G401.6 (cell line): Measurements from ENCODE around the gene SPOCK1.
"Not testable (repeated sequence)": the region's sequence is repeated elsewhere in the genome, so short reads cannot be mapped to it uniquely, and the experiment has no call there.

Experiments used
- FAIRE-seq: peaks from 2 replicates; lab custom pipeline; 2012; peaks lifted over from hg19 to GRCh38; lab: Jason Lieb, UNC

The SPOCK1 gene

DNA sequence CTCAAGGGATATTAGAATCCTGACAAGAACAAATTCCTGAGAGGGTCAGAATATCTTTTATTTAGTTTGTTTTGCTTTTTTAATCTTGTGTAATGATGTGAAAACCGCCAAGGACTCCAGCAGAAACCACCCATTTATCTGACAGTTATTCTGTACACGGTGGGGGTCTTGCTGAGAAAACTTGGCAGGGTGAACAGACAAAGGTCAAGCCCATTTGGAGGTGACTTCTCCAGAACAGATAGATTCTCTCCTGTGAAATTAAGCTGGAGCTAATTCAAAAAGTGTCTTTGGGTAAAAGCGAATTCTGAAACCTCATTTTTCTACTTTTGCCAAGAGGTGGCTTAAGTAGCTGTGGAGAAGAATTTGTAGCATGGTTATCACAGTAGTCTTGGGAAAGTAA lies 484.4 kb downstream of the SPOCK1 start:
- no peak for FAIRE-seq

DNA sequence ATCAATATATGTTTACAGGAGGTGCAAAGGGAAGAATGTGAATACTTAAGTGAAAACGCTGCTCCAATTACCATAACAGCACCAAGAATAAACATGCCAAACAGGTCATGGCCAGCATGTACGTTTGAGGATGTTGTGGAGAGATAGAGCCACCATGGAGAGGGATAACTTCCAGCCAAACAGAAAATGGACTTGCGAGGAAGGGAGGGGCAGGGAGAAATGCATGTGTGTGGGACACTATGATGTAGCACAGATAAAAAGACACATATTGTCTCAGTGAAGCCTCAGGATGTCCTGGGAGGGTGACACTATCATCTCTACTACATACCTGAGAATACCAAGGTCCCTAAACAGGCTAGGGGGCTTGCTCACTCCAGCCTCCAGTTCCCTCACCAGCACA lies 488.9 kb downstream of the SPOCK1 start:
- no peak for FAIRE-seq

DNA sequence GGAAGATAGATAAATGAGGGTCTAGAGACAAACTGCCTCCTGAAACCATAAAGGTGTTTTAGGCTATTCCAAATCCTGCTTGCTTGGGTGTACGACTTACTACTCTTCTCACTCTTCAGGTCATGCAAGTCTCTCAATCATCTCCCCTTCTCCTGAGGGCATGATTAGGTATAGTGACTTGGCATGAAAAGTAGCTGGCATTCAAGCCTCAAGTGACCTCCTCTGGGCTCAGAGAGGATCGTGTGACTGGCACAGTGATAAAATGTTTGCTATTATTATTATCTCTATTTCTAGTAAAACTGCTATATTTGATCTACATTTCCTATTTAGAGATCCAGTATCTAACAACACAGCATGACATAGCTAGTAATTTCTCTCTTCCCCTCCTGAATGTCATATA lies 494.8 kb downstream of the SPOCK1 start:
- FAIRE-seq, result no peak

DNA sequence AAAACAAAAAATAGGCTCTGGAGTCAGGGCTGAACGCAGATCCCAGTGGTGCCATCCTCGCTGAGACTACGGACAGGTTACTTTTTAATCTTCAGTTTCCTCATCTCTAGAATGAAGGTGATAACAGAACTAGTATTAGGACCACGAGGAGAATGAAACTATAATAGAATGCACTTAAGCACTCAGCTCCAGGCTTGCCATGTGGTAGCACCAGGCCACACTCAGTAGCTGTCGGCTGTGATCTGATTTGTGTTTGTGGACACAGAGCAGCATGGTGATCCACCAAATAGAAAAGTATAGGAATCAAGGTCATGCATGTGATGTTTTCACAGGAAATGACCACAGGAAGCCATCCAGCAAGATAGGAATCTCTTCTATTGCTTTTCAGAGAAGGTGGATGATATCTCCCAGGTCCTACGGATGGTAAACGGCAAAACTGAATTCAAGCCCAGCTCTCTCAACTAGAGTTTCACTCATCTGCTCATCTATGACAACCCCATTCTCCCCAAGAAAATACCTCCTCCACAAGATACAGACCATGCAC lies 498.0 kb downstream of the SPOCK1 start:
- no peak for FAIRE-seq

DNA sequence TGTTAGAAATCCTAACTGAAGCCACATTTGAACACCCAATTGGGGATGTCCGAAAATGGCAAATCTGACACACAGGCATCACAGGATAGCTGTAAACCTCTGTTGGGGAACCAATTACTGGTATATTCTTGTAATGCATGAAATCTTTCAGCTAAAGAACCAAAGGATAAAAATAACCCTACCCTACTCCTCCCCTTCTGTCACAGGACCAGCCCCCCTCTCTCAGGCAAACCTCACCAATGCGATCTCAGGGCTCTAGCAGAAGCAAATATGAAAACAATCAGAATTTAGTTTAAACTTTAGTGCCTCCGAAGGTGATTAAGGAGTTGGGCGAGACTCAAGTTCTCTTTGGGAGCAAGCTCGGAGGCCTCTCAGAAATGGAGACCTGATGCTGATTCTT lies 499.3 kb downstream of the SPOCK1 start:
- FAIRE-seq, result no peak

DNA sequence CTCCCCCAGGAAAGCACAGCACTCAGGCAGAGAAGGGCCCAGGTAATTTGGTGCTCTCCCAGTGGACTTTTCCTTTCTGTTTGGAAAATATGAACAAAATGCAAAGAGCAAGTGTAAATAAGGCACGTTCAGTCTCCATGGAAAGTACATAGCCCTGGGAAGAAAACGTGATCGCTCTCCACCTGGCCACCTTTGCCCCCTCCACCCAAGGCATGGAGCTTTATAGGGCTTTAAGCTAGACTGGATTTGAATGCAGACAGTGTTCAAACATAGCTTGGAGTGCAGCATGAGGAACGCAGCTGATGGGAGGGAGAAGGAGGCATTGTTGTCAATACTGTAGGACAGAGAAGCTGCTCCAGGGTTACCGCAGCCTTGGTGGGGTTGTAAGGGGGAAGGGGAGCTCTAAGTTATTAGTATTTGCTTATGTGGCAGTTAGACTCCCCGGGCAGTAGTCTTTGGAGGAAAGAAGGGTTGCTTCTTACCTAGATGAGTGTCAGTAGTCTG lies 500.2 kb downstream of the SPOCK1 start:
- no peak for FAIRE-seq

DNA sequence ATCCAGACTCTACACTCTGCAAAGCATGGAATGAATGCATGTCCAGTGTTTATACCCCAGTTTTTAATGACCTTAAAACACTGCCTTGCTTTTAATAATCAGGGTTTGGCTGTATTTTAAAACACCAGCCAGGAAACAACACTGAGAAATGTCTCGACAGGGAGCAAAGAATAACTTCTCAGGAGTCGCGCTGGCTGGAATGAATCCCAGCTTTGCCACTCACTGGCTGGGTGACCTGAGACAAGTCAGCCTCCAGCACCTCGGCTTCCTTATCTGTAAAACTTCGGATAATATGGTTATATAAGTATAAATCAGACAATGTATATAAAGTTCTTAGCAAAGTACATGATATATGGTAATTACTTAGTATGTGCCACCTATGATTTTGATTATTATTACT lies 505.0 kb downstream of the SPOCK1 start:
- FAIRE-seq, result no peak

DNA sequence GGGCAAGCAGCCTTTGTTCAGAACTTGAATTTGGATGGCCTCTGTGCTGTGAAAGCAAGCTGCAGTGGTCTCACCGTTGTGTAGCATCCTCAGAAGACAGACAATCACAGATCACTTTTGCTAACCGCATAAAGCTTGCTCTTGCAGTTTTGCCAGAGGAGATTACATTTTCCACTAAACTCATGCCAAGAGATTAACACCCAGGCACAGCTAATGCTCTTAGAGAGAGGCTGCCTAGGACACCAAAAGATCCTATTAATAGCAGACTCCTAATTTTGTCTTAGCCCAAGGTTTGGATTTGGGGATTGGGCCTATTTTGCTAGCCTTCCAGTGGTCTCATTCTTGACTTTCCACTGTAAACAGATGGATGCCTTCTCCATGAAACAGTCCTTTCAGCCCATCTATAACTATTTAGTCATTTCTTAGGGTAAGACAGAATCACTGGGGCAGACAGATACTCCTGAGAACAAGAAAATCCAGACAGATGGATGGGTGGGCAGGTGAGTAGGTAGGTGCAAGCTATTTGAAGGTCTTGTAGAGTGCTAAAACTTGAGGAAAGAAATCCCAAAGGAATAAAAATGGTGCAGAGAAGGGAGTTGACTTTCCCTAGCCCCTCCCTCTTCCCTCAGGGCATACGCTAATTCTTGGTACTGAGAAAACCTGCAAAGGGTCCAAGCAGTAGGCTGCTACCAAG lies 506.2 kb downstream of the SPOCK1 start:
- no peak for FAIRE-seq

DNA sequence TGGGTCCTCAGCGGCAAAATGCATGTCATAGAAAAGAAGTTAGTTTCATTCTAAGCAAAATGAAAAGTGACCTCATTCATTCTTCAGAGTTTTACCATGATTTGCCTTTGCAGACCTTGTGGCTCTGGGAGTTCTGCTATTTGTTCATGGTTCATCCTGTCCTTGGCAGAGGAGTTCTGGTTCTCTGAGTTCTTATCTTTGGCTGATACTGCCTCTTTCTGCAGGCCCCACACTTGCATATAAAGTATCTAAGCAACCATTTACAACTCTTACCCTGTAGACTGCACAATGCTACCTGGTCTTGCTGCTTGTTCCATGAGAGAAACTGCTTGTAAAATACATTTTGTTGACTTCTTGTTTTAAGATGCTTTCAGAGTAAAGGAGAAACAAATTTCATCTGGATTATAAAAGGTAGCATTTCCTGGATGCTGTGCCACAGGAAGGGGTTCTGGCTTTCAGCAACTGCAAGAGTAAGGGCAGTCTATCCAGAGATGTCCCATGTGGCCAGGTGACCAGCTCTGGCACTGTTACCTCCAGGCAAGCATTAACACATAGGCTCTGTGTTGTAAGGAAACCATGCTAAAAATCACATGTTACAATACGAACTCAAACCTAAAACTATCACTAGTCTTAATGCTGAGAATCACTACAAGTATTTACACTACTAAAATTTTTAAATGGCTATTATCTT lies 513.2 kb downstream of the SPOCK1 start:
- FAIRE-seq, result no peak

DNA sequence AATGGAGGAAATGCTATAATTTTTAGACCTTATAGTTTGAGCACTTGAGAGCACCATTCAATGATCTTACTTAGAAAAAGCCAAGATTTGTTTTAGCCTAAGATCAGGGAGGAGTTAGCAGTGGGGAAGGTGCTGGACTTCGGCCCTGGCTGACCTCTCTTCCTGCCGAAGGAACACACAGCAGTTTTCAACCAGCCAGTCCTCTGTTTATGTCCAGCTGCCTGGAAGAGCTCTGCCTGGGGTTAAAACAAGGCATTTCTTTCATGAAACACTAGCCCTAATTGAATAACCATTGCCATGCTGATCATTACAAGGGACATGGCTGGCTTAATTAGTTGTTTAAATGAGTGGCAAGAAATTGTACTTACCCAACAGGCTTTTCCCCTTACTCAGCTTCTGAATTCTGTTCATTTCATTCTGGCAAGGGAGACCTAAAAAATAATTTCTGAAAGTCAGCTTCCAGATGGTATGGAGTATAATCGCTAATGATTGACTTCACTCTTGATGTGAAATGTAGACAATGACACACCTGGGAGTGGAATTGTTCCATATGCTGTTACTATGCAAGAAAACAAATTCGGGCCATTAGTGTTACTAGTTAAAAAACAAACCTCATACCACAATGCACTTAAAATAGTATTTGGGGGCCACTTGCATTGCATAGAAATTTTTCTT lies 514.2 kb downstream of the SPOCK1 start:
- FAIRE-seq, result no peak

DNA sequence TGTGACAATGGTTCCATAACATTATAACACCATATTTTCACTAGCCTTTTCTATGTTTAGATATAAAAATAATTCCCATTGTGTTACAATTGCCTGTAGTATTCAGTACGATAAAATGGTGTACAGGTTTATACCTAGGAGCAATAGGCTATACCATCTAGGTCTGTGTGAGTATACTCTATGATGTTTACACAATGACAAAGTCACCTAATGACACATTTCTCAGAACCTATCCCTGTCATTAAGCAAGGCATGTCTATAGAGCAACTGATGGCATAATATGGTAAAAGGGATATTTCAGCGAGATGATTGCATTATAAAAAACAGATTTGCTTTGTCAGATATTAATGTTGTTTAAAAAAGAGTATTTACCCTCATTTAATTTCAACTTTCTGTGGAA lies 517.2 kb downstream of the SPOCK1 start:
- no peak for FAIRE-seq

DNA sequence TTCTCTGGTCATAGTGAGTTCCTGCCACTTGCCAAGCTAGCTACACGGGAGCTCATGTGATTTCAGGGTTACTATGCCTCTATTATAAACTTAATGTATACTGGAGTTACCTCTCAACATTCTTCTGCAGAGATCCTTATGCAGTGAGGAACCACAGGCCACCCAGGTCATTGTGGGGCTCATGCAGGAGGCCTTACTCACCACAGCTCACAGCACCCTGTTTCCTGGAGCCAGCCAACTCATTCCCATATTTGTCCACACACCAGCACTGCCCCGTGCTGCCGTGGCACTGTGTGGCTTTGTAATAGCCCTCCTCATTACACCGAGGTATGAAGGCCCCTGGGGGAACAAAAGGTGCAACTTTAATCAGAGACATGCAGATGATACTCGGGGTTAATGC lies 520.0 kb downstream of the SPOCK1 start:
- FAIRE-seq, result no peak

DNA sequence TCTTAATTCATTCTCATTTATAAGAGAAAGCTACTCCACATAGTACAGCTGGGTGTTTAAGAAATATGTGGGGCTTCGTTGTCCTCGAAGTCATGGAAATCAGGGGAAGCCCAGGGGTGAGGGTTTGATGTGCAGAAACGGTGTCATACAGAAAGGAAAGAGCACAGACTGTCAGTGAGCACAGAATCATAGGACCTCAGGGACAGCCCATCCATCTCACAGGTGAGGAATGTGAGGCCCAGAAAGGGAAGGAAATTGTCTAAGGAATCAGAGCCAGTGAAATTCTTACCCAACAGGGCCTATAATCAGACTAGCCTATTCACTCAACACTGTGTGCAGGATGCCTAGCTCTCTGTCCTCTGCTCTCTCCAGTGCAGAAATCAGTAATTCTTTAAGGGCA lies 535.6 kb downstream of the SPOCK1 start:
- no peak for FAIRE-seq

DNA sequence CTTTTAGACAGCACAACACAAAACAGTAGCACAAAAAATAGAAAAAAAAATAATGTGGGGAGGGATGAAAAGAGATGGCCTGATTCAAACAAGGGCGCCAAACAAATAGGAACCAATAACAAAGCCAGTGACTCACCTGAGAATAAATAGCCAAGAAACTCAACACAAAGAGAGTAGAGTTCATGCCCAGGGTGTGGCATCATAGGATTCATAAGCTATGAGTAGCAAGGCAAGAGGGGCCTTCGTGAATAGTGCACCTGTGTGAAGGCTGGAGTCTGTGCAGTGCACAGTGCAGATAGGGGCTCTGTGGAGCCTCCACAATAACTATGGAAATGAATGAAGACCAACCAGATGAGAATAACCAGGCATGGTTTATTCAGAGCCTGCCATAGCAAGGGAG lies 541.7 kb downstream of the SPOCK1 start:
- no peak for FAIRE-seq

DNA sequence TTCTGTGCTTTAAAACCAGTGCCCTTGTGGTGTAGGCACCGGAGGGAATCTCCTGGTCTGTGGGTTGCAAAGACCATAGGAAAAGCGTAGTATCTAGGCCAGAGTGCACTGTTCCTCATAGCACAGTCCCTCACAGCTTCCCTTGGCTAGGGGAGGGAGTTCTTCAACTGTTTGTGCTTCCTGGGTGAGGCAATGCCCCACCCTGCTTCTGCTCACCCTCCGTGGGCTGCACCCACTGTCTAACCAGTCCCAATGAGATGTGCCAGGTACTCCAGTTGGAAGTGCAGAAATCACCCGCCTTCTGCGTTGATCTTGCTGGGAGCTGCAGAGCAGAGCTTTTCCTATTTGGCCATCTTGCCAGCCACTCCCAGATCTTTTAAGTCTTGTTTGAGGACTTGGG lies 545.0 kb downstream of the SPOCK1 start:
- not testable (repeated sequence) for FAIRE-seq

DNA sequence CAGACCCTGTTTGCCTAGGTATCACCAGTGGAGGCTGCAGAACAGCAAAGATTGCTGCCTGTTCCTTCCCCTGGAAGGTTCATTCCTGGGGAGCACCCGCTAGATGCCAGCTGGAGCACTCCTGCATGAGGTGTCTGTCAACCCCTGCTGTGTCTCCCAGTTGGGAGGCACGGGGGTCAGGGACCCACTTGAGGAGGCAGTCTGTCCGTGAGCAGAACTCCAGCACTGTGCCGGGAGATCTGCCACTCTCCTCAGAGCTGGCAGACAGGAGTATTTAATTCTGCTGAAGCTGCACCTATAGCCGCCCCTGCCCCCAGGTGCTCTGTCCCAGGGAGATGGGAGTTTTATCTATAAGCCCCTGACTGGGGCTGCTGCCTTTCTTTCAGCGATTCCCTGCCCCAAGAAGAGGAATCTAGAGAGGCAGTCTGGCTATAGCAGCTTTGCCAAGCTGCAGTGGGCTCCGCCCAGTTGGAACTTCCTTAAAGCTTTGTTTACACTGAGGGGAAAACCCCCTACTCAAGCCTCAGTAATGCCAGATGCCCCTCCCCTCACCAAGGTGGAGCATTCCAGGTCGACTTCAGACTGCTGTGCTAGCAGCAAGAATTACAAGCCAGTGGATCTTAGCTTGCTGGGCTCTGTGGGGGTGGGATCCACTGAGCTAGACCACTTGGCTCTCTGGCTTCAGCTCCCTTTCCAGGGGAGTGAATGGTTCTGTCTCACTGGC lies 545.6 kb downstream of the SPOCK1 start:
- FAIRE-seq, result not testable (repeated sequence)

DNA sequence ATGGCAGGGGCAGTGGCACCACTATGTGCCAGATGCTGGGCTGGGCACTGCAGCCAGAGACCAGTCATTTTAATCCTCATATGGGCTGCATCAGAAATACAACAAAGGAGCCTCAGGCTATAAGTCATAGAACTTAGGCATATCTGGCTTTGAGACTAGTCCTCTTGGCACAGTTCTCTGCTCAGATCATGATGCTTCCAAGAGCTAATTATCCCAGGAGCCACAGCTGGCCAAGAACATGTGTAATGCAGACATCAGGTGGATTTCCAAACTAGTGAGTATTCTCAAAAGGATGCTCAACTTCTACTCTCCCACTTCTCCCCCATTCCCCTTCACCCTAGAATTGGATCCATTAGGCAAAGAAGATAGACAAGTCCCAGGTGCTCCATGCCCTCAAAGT lies 571.6 kb downstream of the SPOCK1 start:
- no peak for FAIRE-seq

DNA sequence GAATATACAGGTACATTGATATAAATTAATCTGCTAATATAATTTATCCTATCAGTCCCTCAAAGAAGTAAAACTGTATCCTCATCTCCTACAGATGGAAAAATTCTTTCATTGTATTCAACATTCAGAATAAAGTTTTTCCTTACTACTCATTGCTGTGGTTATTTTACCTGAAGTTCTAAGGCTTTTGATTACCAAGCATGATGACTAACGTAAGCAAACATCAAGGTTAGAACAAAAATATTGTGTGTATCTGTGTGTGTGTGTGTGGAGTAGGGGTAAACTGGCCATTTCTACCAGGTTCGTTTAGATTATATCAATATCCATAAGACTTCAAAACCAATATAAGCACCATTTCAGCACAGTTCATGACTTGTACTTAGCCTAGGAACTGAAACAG lies 573.1 kb downstream of the SPOCK1 start:
- no peak for FAIRE-seq
